GM19035 (cell line): ENCODE measurements around the gene SLC8A1.

Experiments used
- ATAC-seq: cut with Tn5 transposase; IDR thresholded peaks from one replicate; pipeline ENCODE4 v1.9.1; 2021; ENCODE audit not compliant: unreplicated experiment

The SLC8A1 gene

GRCh38 chr2:40248294-40248693, 203.6 kb downstream of the SLC8A1 start:
- ATAC-seq, result no peak

- ATAC-seq, result peak; percentile 75
Observed at GRCh38 chr2:40244675-40245074, 207.2 kb downstream of the SLC8A1 start.

- no peak for ATAC-seq
Observed at GRCh38 chr2:40244251-40244650, 207.6 kb downstream of the SLC8A1 start.

GRCh38 chr2:40243581-40244187, 208.2 kb downstream of the SLC8A1 start:
- ATAC-seq, result no peak

GRCh38 chr2:40242315-40242714, 209.6 kb downstream of the SLC8A1 start:
- ATAC-seq, result no peak

GRCh38 chr2:40240070-40240469, 211.8 kb downstream of the SLC8A1 start:
- ATAC-seq, result no peak

- no peak for ATAC-seq
Observed at GRCh38 chr2:40230707-40231432, 221.0 kb downstream of the SLC8A1 start.

GRCh38 chr2:40230186-40230585, 221.7 kb downstream of the SLC8A1 start:
- ATAC-seq, result no peak

GRCh38 chr2:40228310-40228709, 223.6 kb downstream of the SLC8A1 start:
- no peak for ATAC-seq

GRCh38 chr2:40227210-40227609, 224.7 kb downstream of the SLC8A1 start:
- ATAC-seq, result no peak

- ATAC-seq, result no peak
Observed at GRCh38 chr2:40226637-40227036, 225.3 kb downstream of the SLC8A1 start.

- no peak for ATAC-seq
Observed at GRCh38 chr2:40225670-40226210, 226.2 kb downstream of the SLC8A1 start.

- no peak for ATAC-seq
Observed at GRCh38 chr2:40224318-40224717, 227.6 kb downstream of the SLC8A1 start.

GRCh38 chr2:40220177-40220925, 231.5 kb downstream of the SLC8A1 start:
- no peak for ATAC-seq

- ATAC-seq, result no peak
Observed at GRCh38 chr2:40219141-40219540, 232.7 kb downstream of the SLC8A1 start.

- ATAC-seq, result no peak
Observed at GRCh38 chr2:40218679-40219078, 233.2 kb downstream of the SLC8A1 start.

- ATAC-seq, result no peak
Observed at GRCh38 chr2:40213619-40214018, 238.3 kb downstream of the SLC8A1 start.

GRCh38 chr2:40213071-40213470, 238.8 kb downstream of the SLC8A1 start:
- no peak for ATAC-seq

GRCh38 chr2:40210968-40211353, 240.9 kb downstream of the SLC8A1 start:
- no peak for ATAC-seq

- no peak for ATAC-seq
Observed at GRCh38 chr2:40210344-40210967, 241.4 kb downstream of the SLC8A1 start.

GRCh38 chr2:40209761-40210160, 242.1 kb downstream of the SLC8A1 start:
- no peak for ATAC-seq
